SU-DHL-6 (cell line): Measurements from ENCODE around the gene ERMAP.

Experiments
- H2AFZ ChIP-seq: fragments of 200-600 bp; sonication (generic); 2 replicates; pipeline ENCODE4 v1.6.1; 2014; ENCODE audit warnings: low read depth, mild to moderate bottlenecking, moderate library complexity, mixed read lengths, antibody characterized with exemption, low read length; ENCODE audit not compliant: severe bottlenecking
- H3F3A ChIP-seq: fragments of 200-600 bp; shearing (Covaris generic); 2 replicates; pipeline ENCODE4 v1.6.0; 2016; ENCODE audit warnings: antibody characterized with exemption, mild to moderate bottlenecking; ENCODE audit not compliant: insufficient read depth
- H3K27ac ChIP-seq: fragments of 200-600 bp; sonication (generic); 2 replicates; pipeline ENCODE4 v1.5.1; 2016; ENCODE audit warnings: low read depth, mild to moderate bottlenecking, low read length, moderate library complexity, mixed read lengths
- H3K27me3 ChIP-seq: fragments of 200-600 bp; sonication (generic), shearing (Covaris generic); 2 replicates; pipeline ENCODE4 v1.6.0; 2014; ENCODE audit warnings: mild to moderate bottlenecking, low read length
- H3K36me3 ChIP-seq: fragments of 200-600 bp; sonication (generic); 2 replicates; pipeline ENCODE4 v1.6.1; 2014; ENCODE audit warnings: mild to moderate bottlenecking, low read length, mixed read lengths
- H3K4me2 ChIP-seq: fragments of 300-600, 200-600 bp; shearing (Covaris generic), sonication (generic); 2 replicates; pipeline ENCODE4 v1.6.0; 2014; ENCODE audit warnings: low read length, low read depth, mild to moderate bottlenecking; ENCODE audit not compliant: poor library complexity, severe bottlenecking
- H3K4me3 ChIP-seq: fragments of 200-600 bp; sonication (generic); 2 replicates; pipeline ENCODE4 v1.5.1; 2014; ENCODE audit warnings: antibody characterized with exemption, low read length, mild to moderate bottlenecking, mixed read lengths; ENCODE audit not compliant: insufficient read depth, poor library complexity, severe bottlenecking
- H3K79me2 ChIP-seq: fragments of 200-600 bp; sonication (generic); 2 replicates; pipeline ENCODE4 v1.6.1; 2014; ENCODE audit warnings: mild to moderate bottlenecking, low read length, moderate library complexity; ENCODE audit not compliant: insufficient read depth
- H3K9ac ChIP-seq: fragments of 200-600 bp; sonication (generic); 2 replicates; pipeline ENCODE4 v1.7.0; 2014; ENCODE audit warnings: mild to moderate bottlenecking, low read length
- H3K9me2 ChIP-seq: fragments of 200-600 bp; sonication (generic); replicated peaks from 2 replicates; pipeline ENCODE4 v1.6.1; 2014; ENCODE audit warnings: low read length; ENCODE audit not compliant: insufficient read depth
- H3K9me3 ChIP-seq: fragments of 200-600 bp; sonication (generic); 2 replicates; pipeline ENCODE4 v1.6.1; 2014; ENCODE audit warnings: low read length, mixed read lengths; ENCODE audit not compliant: insufficient read depth
- H4K20me1 ChIP-seq: fragments of 200-600 bp; sonication (generic); 2 replicates; pipeline ENCODE4 v1.6.1; 2014; ENCODE audit warnings: low read depth, mild to moderate bottlenecking, antibody characterized with exemption, low read length, moderate library complexity, mixed read lengths
- CTCF ChIP-seq: fragments of 200-600 bp; sonication (generic); IDR thresholded peaks from one replicate; pipeline ENCODE4 v1.5.1; 2017; ENCODE audit warnings: antibody characterized with exemption, mild to moderate bottlenecking, low read length, moderate library complexity; ENCODE audit not compliant: insufficient read depth, poor library complexity, severe bottlenecking
- EZH2phosphoT487 ChIP-seq: fragments of 200-600 bp; sonication (generic), shearing (Covaris generic); conservative IDR thresholded peaks from 2 replicates; pipeline ENCODE4 v1.6.1; 2018; ENCODE audit warnings: mild to moderate bottlenecking, antibody characterized with exemption, low read length, moderate library complexity, mixed read lengths

ERMAP gene

GRCh38 chr1:42833981-42834380 is 17.1 kb downstream of the ERMAP start:
- no peaks in the 10 kb centered on the region for H4K20me1 ChIP-seq
- no peak overlapping the region for H3K4me3 ChIP-seq
- H3K27ac ChIP-seq, result no peak overlapping the region
- no peaks in the 10 kb centered on the region for H3K36me3 ChIP-seq
- TF ChIP-seq CTCF, result no peak
- no peak for TF ChIP-seq EZH2phosphoT487
- H3K79me2 ChIP-seq, result no peaks in the 10 kb centered on the region
- H3K9me2 ChIP-seq, result no peaks in the 10 kb centered on the region
- H3K27me3 ChIP-seq, result no peaks in the 10 kb centered on the region
- H3F3A ChIP-seq, result no peaks in the 10 kb centered on the region
- no peak overlapping the region for H3K4me2 ChIP-seq
- no peaks in the 10 kb centered on the region for H3K9me3 ChIP-seq
- no peak overlapping the region for H2AFZ ChIP-seq
- no peak overlapping the region for H3K9ac ChIP-seq

DNA sequence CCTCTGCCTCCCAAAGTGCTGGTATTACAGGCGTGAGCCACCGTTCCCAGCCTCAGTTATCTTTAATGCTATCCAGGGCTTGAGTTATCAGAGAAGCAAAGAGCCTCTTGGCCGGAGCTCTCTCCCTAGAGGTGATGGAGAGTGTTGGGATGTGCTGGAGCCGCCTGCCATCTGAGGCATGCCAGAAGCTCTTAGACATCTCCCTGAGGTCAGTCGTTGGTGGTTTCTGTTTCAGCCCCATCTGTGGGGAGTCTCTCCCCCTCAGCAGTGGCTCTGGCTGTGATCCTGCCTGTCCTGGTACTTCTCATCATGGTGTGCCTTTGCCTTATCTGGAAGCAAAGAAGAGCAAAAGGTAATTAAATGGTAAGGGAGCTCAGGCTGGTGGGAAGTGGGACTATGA is 17.9 kb downstream of the ERMAP start:
- TF ChIP-seq CTCF (no peak), EZH2phosphoT487 (no peak)
- no peak overlapping the region for H3K27ac ChIP-seq

DNA sequence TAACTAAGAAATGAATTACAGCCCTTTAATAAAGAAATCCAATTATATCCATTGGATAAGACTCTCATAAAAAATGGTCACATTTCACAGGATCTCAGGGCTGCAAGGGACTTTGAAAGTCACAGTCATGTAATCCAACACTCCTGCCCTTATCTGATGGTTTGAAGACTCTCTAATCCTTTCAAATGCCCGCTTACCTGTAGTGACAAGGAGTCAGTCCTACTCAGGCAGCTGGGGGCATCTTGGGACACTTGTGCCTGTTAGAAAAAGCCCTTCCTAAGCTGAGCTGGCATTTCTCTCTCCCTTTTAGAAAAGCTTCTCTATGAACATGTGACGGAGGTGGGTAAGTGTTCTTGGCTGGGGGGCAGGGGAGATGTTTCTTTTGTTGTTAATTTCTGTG is 18.5 kb downstream of the ERMAP start:
- Histone ChIP-seq H3K9me3 (no peaks in the 10 kb centered on the region), H3K4me2 (no peak overlapping the region), H3K4me3 (no peak overlapping the region), H3K9ac (no peak overlapping the region), H3K79me2 (no peaks in the 10 kb centered on the region), H3F3A (no peaks in the 10 kb centered on the region), H3K36me3 (no peaks in the 10 kb centered on the region), H2AFZ (no peak overlapping the region), H3K9me2 (no peaks in the 10 kb centered on the region), H4K20me1 (no peaks in the 10 kb centered on the region), H3K27ac (no peak overlapping the region), H3K27me3 (no peaks in the 10 kb centered on the region)
- TF ChIP-seq EZH2phosphoT487, result no peak
- no peak for TF ChIP-seq CTCF

More for the DNA sequence above, 17.9 kb downstream of the ERMAP start:
- no peak overlapping the region for H3K4me2 ChIP-seq
- H3K36me3 ChIP-seq, result no peaks in the 10 kb centered on the region
- H3K4me3 ChIP-seq, result no peak overlapping the region
- H4K20me1 ChIP-seq, result no peaks in the 10 kb centered on the region
- no peaks in the 10 kb centered on the region for H3F3A ChIP-seq
- H3K27me3 ChIP-seq, result no peaks in the 10 kb centered on the region
- H3K9ac ChIP-seq, result no peak overlapping the region
- no peaks in the 10 kb centered on the region for H3K9me2 ChIP-seq
- no peaks in the 10 kb centered on the region for H3K79me2 ChIP-seq
- no peaks in the 10 kb centered on the region for H3K9me3 ChIP-seq
- no peak overlapping the region for H2AFZ ChIP-seq

GRCh38 chr1:42837709-42838108 is 20.8 kb downstream of the ERMAP start:
- Histone ChIP-seq H3K9me3 (no peaks in the 10 kb centered on the region), H3K4me2 (no peak overlapping the region), H3K4me3 (no peak overlapping the region), H4K20me1 (no peaks in the 10 kb centered on the region), H3F3A (no peaks in the 10 kb centered on the region), H3K27me3 (no peaks in the 10 kb centered on the region), H3K9ac (no peak overlapping the region), H3K36me3 (no peaks in the 10 kb centered on the region), H2AFZ (no peak overlapping the region), H3K9me2 (no peaks in the 10 kb centered on the region), H3K79me2 (no peaks in the 10 kb centered on the region), H3K27ac (no peak overlapping the region)
- no peak for TF ChIP-seq CTCF
- no peak for TF ChIP-seq EZH2phosphoT487
